Right lobe of liver (tissue), 6 donors: Measurements from ENCODE around the gene NEIL1. TPM values are rescaled to one million over a fixed set of nuclear protein-coding genes. Genes with fewer than 3 reads are reported as not detected.

Source experiments
- ATAC-seq, 4 donors: fragments of 200-7000 bp; cut with Tn5 transposase; one replicate each; pipeline ENCODE4 v1.9.1; 2020; ENCODE audit warnings: mild to moderate bottlenecking in 4 of 4, moderate library complexity in 4 of 4
- DNase-seq, 3 donors: peaks; one replicate each; pipeline ENCODE4 v3.0.0-alpha.2; 2020
- H3K27ac ChIP-seq, 3 donors: fragments of 200-600 bp; one replicate each; pipeline ENCODE4 v1.8.0; 2022
- H3K27me3 ChIP-seq, 2 donors: fragments of 200-600 bp; one replicate each; pipeline ENCODE4 v1.8.0; 2022
- H3K36me3 ChIP-seq, 4 donors: fragments of 200-600 bp; sonication (generic) in 1 of 4; one replicate each; pipeline versions ENCODE4 v1.5.1 to v1.8.0; 2017 to 2022; ENCODE audit warnings: control low read depth in 1 of 4
- H3K4me1 ChIP-seq, 4 donors: fragments of 200-600 bp; sonication (generic) in 1 of 4; one replicate each; pipeline versions ENCODE4 v1.5.1 to v1.8.0; 2017 to 2022; ENCODE audit warnings: control low read depth in 1 of 4
- H3K4me3 ChIP-seq, 3 donors: fragments of 200-600 bp; one replicate each; pipeline ENCODE4 v1.8.0; 2022
- H3K9me3 ChIP-seq, 4 donors: fragments of 200-600 bp; sonication (generic) in 1 of 4; one replicate each; pipeline versions ENCODE4 v1.5.1 to v1.8.0; 2017 to 2022; ENCODE audit warnings: control low read depth in 1 of 4
- POLR2A ChIP-seq: fragments of 450-650 bp; IDR thresholded peaks from one replicate; pipeline ENCODE4 v1.6.1; 2017; ENCODE audit warnings: antibody characterized with exemption, mild to moderate bottlenecking
- WGBS: methylation state at CpG from one replicate; pipeline ENCODE4 v1.1.6; 2018; ENCODE audit warnings: low coverage, low lambda C conversion rate; ENCODE audit not compliant: insufficient coverage; ENCODE audit errors: missing lambda C conversion rate; 5-methylcytosine and 5-hydroxymethylcytosine counted together
- intact Hi-C, 2 donors: fragments of 100-400 bp; cut with DNase I; formaldehyde crosslinking; loops; one replicate each; pipeline versions ENCODE4 v1.11.2 to v1.14.1; 2022
- total RNA-seq, 6 experiments: library from RNA; depleted of rRNA in 2 of 6; stranded (reverse); fragments of >200 nt in 2 of 6; fragmentation: NEBNext Ultra II Directional in 3 of 6; extraction: Animal tissue kit (Norgen Biotek cat#: 25700) in 3 of 6; gene quantifications; one replicate each; pipeline versions ENCODE4 v1.1.0 to v1.2.4, GENCODE V29; 2016 to 2023
- TF ChIP-seq, protein P1 (sequence below), 4 donors: fragments of 200-600 bp in 3 of 4; fragments of 450-650 bp in 1 of 4; IDR thresholded peaks; one replicate each; pipeline versions ENCODE4 v1.5.1 to v1.8.0; 2016 to 2022; ENCODE audit warnings: antibody characterized with exemption in 4 of 4, mild to moderate bottlenecking in 2 of 4
- donor health status: DM: no; HTN: yes; CAD: no.
- donor health status: DM: no; HTN: no; CAD: no.
- donor health status: DM: no; HTN: no; CAD: no.
- donor health status: DM: no; HTN: yes; CAD: no.
- donor health status: DM: no; HTN: yes; CAD: no.

The NEIL1 gene
- total RNA-seq, 6 experiments from 2014 or later: 16.6 to 32.7 (median 23.7) TPM

DNA sequence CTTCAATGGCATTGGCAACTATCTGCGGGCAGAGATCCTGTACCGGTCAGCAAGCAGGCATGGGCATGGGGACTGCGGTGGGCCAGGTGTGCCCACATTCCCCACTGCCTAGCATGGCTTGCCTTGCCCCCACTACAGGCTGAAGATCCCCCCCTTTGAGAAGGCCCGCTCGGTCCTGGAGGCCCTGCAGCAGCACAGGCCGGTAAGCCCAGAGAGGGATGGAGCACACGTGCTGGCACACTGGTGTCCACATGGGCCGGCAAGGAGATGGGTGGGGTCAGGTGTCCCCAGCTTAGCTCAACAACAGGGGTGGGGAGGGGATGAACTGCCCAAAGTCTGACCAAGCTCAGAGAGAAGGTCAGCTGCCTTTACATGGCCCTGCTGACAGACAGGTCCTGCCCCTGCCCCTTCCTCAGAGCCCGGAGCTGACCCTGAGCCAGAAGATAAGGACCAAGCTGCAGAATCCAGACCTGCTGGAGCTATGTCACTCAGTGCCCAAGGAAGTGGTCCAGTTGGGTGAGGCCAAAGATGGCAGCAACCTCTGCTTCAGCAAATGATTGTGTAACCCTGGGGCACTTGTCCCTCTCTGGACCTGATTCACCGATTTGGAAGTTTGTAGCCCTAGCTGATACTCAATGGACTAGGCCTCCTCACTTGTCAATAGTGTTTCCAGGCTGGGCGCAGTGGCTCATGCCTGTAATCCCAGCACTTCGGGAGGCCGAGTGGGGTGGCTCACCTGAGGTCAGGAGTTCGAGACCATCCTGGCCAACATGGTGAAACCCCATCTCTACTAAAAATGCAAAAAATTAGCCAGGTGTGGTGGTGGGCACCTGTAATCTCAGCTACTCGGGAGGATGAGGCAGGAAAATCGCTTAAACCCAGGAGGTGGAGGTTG lies 5.6 kb downstream of the NEIL1 start:
- no peak for TF ChIP-seq POLR2A
- TF ChIP-seq, protein P1, sequence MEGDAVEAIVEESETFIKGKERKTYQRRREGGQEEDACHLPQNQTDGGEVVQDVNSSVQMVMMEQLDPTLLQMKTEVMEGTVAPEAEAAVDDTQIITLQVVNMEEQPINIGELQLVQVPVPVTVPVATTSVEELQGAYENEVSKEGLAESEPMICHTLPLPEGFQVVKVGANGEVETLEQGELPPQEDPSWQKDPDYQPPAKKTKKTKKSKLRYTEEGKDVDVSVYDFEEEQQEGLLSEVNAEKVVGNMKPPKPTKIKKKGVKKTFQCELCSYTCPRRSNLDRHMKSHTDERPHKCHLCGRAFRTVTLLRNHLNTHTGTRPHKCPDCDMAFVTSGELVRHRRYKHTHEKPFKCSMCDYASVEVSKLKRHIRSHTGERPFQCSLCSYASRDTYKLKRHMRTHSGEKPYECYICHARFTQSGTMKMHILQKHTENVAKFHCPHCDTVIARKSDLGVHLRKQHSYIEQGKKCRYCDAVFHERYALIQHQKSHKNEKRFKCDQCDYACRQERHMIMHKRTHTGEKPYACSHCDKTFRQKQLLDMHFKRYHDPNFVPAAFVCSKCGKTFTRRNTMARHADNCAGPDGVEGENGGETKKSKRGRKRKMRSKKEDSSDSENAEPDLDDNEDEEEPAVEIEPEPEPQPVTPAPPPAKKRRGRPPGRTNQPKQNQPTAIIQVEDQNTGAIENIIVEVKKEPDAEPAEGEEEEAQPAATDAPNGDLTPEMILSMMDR (IDR thresholded peaks at IDR 0.05): no peak
- no peaks in the 10 kb centered on the region for H3K27me3 ChIP-seq
- H3K9me3 ChIP-seq: no peaks in the 10 kb centered on the region
- intact Hi-C loops: no loop called here
- no peak overlapping the region for H3K4me3 ChIP-seq
- ATAC-seq: no peak
- H3K4me1 ChIP-seq: peaks cover 0 to 22% (median 7%) of the 10 kb centered on the region in 4 donors
- 76% methylated on average over 3 of the region's 16 CpGs for WGBS
- H3K36me3 ChIP-seq: peaks cover 0 to 19% (median 0%) of the 10 kb centered on the region in 4 donors
- no peak overlapping the region for H3K27ac ChIP-seq
- DNase-seq: no peak

- H3K36me3 ChIP-seq: peaks cover 0 to 19% (median 0%) of the 10 kb centered on the region in 4 donors
- intact Hi-C loops: no loop called here
- no CpG with 5 or more reads among the region's 7 CpGs for WGBS
- TF ChIP-seq, protein P1 (IDR thresholded peaks at IDR 0.05): no peak
- ATAC-seq (peak; percentile 61 to 88 (median 74)), DNase-seq (peak in 2 of 3 donors; percentile 84 to 86)
- H3K27me3 ChIP-seq: no peaks in the 10 kb centered on the region
- no peak overlapping the region for H3K4me3 ChIP-seq
- no peak overlapping the region for H3K27ac ChIP-seq
- H3K4me1 ChIP-seq: peaks cover 0 to 20% (median 7%) of the 10 kb centered on the region in 4 donors
- no peaks in the 10 kb centered on the region for H3K9me3 ChIP-seq
These were observed 6.8 kb downstream of the NEIL1 start for GRCh38 chr15:75353604-75354003.

DNA sequence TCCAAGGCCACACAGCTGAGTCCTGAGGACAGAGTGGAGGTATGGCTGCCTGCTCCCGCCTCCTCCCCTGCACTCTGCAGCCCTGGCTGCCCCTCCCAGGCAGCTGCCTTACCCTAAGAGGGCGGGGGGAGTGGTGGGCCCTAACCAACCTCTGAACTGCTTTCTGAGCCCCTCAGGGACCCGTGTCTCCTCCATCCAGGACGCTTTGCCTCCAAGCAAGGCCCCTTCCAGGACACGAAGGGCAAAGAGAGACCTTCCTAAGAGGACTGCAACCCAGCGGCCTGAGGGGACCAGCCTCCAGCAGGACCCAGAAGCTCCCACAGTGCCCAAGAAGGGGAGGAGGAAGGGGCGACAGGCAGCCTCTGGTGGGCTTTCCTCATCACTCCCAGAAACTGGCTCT lies 7.6 kb downstream of the NEIL1 start:
- Histone ChIP-seq H3K27ac (no peak overlapping the region), H3K4me3 (no peak overlapping the region), H3K36me3 (peaks cover 0 to 28% (median 1%) of the 10 kb centered on the region in 4 donors), H3K27me3 (no peaks in the 10 kb centered on the region), H3K4me1 (peaks cover 0 to 14% (median 7%) of the 10 kb centered on the region in 4 donors), H3K9me3 (no peaks in the 10 kb centered on the region)
- intact Hi-C loops: no loop called here
- ATAC-seq (peak in 1 of 4 donors; percentile 2), DNase-seq (no peak)
- no CpG with 5 or more reads among the region's 7 CpGs for WGBS
- TF ChIP-seq POLR2A: no peak
- TF ChIP-seq, protein P1 (IDR thresholded peaks at IDR 0.05): no peak

GRCh38 chr15:75355369-75355768 lies 8.5 kb downstream of the NEIL1 start:
- peaks cover 0 to 14% (median 7%) of the 10 kb centered on the region in 4 donors for H3K4me1 ChIP-seq
- H3K9me3 ChIP-seq: no peaks in the 10 kb centered on the region
- intact Hi-C loops: no loop called here
- no peaks in the 10 kb centered on the region for H3K27me3 ChIP-seq
- ATAC-seq: no peak
- DNase-seq: no peak
- H3K36me3 ChIP-seq: peaks cover 0 to 31% (median 4%) of the 10 kb centered on the region in 4 donors
- H3K4me3 ChIP-seq: no peak overlapping the region
- 100% methylated on average over 1 of the region's 4 CpGs for WGBS
- no peak overlapping the region for H3K27ac ChIP-seq
- TF ChIP-seq POLR2A: no peak
- TF ChIP-seq, protein P1 (IDR thresholded peaks at IDR 0.05): no peak
